GM12801 (cell line): ENCODE results near the gene MYL11.

Experiments used
- TF ChIP-seq, protein P1 (sequence below): IDR thresholded peaks from one replicate; pipeline ENCODE4 v1.5.1; 2011; ENCODE audit warnings: control low read depth; ENCODE audit not compliant: insufficient read length; ENCODE audit errors: extremely low read depth

Gene MYL11

DNA sequence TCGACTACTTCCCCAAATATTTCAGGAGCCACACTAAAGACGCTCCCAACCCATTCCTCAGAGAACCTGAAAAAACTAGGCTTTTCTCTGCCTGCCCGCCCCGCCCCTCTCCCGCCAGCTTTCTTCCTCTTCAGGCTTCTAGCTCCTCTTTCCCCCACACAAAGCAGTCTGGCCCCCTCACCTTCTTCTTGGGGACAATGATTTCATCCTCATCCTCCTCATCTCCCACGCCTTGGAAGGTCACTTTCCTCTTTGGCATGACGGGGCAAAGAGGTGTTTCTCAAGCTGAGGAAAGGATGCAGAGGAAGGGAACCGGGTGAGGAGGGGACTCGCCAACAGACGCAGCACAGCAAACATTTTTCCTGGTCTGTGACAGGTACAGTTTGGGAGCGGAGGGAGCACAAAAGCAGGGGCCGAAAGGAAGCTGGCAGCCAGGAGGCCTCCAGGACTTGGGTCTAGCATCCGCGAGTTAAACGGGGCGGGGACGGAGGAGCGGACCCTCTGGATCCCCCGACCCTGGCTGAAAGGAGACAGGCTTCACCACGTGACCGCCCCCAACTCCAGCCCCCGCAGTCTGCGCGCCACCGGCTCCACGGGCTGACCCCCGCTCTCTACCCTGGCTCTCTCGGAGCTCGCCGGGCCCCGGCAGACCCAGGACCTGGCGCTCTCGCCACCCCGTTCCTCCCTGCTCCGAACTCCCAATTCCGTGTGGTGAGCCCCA lies 20.0 kb upstream of the MYL11 start:
- TF ChIP-seq, protein P1, sequence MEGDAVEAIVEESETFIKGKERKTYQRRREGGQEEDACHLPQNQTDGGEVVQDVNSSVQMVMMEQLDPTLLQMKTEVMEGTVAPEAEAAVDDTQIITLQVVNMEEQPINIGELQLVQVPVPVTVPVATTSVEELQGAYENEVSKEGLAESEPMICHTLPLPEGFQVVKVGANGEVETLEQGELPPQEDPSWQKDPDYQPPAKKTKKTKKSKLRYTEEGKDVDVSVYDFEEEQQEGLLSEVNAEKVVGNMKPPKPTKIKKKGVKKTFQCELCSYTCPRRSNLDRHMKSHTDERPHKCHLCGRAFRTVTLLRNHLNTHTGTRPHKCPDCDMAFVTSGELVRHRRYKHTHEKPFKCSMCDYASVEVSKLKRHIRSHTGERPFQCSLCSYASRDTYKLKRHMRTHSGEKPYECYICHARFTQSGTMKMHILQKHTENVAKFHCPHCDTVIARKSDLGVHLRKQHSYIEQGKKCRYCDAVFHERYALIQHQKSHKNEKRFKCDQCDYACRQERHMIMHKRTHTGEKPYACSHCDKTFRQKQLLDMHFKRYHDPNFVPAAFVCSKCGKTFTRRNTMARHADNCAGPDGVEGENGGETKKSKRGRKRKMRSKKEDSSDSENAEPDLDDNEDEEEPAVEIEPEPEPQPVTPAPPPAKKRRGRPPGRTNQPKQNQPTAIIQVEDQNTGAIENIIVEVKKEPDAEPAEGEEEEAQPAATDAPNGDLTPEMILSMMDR: no peak

DNA sequence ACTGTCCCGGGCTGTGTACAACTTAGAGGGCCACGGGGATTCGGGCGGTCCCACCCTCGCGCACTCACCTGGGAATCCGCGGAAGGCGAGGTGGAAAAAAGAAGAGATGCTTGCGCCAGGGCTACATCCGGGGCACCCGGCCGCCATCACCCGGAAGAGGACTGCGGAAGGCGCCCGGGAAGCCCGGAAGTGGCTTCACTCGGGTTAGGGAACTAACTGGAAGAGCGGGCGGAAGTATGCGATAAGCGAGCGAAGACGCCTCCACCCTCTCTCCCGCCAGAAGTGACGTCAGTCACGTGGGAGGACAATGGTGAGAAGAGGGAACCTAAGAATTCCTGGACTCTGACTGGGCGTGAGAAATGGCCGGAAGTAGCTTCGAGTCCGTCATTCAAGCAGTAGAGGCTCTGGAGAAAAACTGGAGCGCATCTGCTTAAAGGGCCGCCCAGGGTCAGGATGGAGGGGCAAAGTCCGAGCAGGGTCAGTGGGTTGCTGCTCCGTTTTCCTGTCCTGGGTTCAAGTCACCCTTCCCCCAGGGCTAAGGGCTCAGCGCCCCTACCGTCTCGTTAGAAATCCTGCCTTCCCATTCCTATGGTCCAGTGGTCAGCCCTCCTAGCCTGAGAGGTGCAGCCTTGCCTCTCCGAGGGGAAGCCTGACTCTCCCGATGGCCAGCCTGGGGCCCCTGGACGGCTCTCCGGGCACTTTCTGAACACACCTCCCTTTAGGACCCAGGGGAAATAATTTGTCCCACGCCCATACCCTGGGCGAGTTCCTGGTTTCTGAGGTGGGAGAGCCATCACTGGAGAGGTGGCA lies 19.3 kb upstream of the MYL11 start, which contains the start of gene CD2BP2:
Gene CD2BP2 (minus strand): TSS at position 165 of the 810 bp plus-strand sequence. CDS start 627 bp downstream, outside the sequence.
- TF ChIP-seq, protein P1: no peak

DNA sequence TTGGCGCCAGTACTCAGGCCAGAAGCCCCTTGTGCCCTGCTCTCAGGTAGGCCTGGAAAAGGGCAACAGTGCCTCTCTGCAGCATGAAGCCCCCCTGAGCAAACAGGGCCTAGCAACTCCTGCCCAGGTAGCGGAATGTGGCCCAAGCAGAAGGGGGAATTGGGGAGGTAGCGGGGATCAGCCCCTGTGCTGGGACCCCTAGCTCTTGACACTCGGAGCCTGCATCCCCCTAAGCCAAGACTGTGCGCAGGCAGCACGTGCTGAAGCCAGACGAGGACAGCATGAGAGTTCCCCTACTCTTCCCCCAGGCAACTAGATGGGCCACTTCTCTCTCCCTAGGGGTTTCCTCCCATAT lies 18.7 kb upstream of the MYL11 start:
- TF ChIP-seq, protein P1: no peak

DNA sequence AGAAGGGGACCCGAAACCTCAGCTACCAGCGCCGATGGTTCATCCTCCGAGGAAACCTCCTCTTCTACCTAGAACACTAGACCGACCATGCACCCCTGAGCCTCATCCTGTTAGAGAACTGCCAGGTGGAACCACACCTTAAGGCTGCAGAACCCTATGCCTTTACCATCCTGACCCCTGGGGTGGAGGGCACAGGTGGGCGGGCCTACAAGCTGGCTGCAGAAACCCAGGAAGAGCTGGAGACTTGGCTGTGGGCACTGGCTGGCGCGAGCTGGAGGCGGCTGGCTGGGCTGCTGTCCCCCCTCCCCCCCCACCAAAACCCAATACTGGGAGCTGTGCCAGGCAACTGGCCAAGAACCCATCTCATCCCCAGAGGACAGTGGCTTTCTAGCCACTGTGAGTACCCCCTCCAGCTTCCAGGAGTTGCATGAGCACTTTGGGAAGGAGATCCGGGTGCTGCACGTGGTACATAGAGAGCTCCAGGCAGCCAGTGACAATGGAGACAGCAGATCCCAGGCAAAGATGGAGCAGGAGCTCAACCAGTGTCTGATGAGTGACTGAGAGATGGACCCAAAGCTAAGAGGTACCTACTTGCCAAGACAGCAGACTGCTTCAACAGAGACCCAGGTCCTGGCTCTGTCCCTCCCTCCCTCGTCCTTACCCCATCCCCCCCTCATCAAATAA lies 18.1 kb upstream of the MYL11 start:
- TF ChIP-seq, protein P1: no peak

DNA sequence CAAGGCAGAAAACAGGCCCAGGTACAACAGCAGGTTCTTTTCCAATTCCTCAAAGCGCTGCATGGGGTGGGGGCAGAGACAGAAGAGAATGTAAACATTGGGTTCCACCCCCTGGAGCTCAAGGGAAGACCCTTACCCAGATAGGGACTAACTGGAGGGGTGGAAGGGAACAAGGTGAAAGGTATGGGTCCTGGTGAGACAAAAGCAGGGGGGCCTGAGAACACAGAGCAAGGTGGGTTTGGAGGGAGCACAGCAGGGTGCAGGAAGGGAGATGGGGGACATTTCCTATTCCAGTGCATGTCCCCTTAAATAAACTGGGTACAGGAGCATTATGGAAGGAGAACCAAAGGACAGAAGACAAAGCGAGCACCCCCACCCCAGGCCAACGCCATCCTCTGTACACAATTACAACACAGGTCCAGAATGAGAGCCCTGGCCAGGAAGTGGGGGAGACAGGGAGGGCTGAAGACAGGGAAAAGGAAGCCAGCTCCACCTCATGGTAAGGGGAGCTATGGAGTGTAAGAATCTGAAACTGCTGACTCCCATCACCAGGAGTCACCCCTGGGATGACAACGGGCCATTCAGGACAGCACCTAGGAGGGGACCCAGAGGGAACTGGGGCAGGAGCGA lies 17.4 kb upstream of the MYL11 start:
- TF ChIP-seq, protein P1: no peak

DNA sequence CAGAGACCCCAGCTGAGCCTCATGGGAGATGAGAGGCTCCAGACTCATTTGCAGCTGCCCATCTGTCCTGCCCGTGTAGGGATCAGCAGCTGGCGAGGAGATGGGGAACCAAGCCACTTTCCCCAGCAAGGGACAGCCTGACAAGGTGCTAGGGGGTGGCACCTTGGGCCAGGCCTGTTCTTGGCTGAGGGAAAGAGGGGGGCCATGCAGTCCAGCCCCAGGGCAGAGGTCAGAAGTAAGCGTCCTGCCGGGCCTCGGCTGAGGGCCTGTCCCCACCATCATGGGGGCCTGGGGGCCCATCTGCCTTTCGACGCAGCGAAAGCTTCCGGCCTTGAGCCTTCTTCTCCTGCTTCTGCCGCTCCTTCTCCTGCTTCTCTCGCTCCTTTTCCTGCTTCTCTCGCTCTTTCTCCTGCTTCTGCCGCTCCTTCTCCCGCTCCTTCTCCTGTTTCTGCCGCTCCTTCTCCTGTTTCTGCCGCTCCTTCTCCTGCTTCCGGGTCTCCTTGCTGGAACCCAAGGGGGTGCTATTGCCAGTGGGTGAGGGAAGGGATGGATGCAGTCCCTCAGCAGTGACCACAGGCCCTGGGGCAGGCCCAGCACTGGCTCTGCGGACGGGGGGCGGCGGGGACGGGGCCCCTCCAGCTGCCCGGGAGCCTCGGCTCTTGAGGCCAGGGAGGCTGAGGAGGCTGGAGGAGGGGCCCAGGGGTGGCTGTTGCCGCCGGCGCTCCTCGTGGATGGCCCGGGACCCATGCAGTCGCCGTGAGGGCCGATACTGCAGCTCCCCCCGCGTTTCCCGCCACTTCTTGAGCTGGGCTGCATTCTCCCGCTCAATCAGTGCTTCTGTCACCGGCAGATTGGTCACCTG lies 16.7 kb upstream of the MYL11 start:
- TF ChIP-seq, protein P1: no peak
